ENCODE results near the gene WDTC1.

DNA sequence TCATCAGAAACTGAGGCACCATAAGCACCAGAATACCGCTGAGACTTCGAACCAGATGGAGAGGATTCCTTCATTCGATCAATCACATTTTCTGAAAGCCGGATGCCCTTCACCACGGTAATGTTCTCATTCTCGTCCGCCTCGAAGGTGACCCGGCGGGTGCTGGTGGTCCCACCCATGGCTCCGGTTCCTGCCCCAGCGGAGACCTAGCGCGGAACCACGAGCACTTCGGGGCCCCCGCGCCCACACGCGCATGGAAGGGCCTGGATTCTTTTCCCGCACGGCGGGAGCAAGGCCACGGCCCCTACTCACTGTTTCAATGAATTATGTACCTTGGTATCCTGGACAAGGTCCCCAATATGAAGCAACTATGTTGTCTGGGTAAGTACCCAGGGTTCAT is 33.1 kb upstream of the WDTC1 start:
- TF ChIP-seq, protein P1, sequence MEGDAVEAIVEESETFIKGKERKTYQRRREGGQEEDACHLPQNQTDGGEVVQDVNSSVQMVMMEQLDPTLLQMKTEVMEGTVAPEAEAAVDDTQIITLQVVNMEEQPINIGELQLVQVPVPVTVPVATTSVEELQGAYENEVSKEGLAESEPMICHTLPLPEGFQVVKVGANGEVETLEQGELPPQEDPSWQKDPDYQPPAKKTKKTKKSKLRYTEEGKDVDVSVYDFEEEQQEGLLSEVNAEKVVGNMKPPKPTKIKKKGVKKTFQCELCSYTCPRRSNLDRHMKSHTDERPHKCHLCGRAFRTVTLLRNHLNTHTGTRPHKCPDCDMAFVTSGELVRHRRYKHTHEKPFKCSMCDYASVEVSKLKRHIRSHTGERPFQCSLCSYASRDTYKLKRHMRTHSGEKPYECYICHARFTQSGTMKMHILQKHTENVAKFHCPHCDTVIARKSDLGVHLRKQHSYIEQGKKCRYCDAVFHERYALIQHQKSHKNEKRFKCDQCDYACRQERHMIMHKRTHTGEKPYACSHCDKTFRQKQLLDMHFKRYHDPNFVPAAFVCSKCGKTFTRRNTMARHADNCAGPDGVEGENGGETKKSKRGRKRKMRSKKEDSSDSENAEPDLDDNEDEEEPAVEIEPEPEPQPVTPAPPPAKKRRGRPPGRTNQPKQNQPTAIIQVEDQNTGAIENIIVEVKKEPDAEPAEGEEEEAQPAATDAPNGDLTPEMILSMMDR (IDR thresholded peaks at IDR 0.05; ENCODE audit: low read length), result no peak
- no peak for TF ChIP-seq EZH2 (IDR thresholded peaks at IDR 0.05; ENCODE audit: borderline replicate concordance, low read length)
